ENCODE data around the gene CTTNBP2NL. TPM values are rescaled to one million over a fixed set of nuclear protein-coding genes. Genes with fewer than 3 reads are reported as not detected.

The CTTNBP2NL gene
- total and polyA plus RNA-seq, 10 of the 15 experiments (the other 5 are each of a cell fraction or from before 2014, with no cell fraction given): 2.1 to 11.3 (median 5.6) TPM

GRCh38 chr1:112436384-112437156 lies 40.6 kb downstream of the CTTNBP2NL start:
- no peak overlapping the region for H3K4me2 ChIP-seq (ENCODE audit: control insufficient read depth, insufficient read depth)
- no peaks in the 10 kb centered on the region for H3K79me2 ChIP-seq (ENCODE audit: control insufficient read depth, insufficient read depth, low read length)
- in situ Hi-C loops (cut with MboI) (no loop called here), intact Hi-C loops (cut with micrococcal nuclease; ENCODE audit: unreplicated experiment) (no loop called here)
- SMC1A ChIA-PET (ENCODE audit: uncharacterized antibody, unreplicated experiment): interaction anchor here (0.6 to 2.9 kb wide), 3 partner anchors 9 to 26 kb away, joined by 3 to 8 read pairs (median 8); no protein-coding TSS in a partner anchor
- no peaks in the 10 kb centered on the region; the same call in 2 of the 3 replicates for H3K9me3 ChIP-seq (replicated peaks; ENCODE audit: control insufficient read depth, insufficient read depth, low read length)
- ATAC-seq: no peak
- H3K36me3 ChIP-seq (ENCODE audit: control insufficient read depth in 2 of 2, insufficient read depth in 2 of 2, low read length in 1 of 2): peaks cover 0 to 3% of the 10 kb centered on the region in 2 experiments; a peak in 1 of 4 replicates
- no peak for DNase-seq (ENCODE audit: low read depth, low spot score)
- H3K27ac ChIP-seq (ENCODE audit: control insufficient read depth, insufficient read depth): no peak overlapping the region
- POLR2A ChIA-PET: no interaction called here
- RAD21 ChIA-PET (ENCODE audit: unreplicated experiment): no interaction called here
- no peaks in the 10 kb centered on the region for H3K4me1 ChIP-seq (ENCODE audit: control insufficient read depth, insufficient read depth, low read length)
- no peak for FAIRE-seq
- no peak overlapping the region for H3K4me3 ChIP-seq
- no peaks in the 10 kb centered on the region for H4K20me1 ChIP-seq (ENCODE audit: control insufficient read depth, insufficient read depth)
- no peak overlapping the region for H2AFZ ChIP-seq (ENCODE audit: control insufficient read depth, low read depth, low read length)
- H3K27me3 ChIP-seq (replicated peaks in 1 of 2; ENCODE audit: control insufficient read depth in 2 of 2, insufficient read depth in 2 of 2, low read length in 1 of 2): no peaks in the 10 kb centered on the region
- 39% methylated on average over 5 of the region's 5 CpGs for WGBS (ENCODE audit: insufficient coverage, insufficient replicate concordance, low lambda C conversion rate, missing lambda C conversion rate)
- no TSS peak for BruUV-seq (replicated peaks)
- TF ChIP-seq EGR1 (IDR thresholded peaks at IDR 0.05; ENCODE audit: borderline replicate concordance in 1 of 2, low read depth in 2 of 2, low read length in 2 of 2): no peak
- no peak for TF ChIP-seq ASH2L (IDR thresholded peaks at IDR 0.05; ENCODE audit: borderline replicate concordance, low read depth)
- no peak for TF ChIP-seq HDAC6 (IDR thresholded peaks at IDR 0.05; ENCODE audit: unreplicated experiment)
- TF ChIP-seq JUND (IDR thresholded peaks at IDR 0.05; ENCODE audit: low read depth, low read length): no peak
- TF ChIP-seq, protein P1, sequence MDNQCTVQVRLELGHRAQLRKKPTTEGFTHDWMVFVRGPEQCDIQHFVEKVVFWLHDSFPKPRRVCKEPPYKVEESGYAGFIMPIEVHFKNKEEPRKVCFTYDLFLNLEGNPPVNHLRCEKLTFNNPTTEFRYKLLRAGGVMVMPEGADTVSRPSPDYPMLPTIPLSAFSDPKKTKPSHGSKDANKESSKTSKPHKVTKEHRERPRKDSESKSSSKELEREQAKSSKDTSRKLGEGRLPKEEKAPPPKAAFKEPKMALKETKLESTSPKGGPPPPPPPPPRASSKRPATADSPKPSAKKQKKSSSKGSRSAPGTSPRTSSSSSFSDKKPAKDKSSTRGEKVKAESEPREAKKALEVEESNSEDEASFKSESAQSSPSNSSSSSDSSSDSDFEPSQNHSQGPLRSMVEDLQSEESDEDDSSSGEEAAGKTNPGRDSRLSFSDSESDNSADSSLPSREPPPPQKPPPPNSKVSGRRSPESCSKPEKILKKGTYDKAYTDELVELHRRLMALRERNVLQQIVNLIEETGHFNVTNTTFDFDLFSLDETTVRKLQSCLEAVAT (IDR thresholded peaks at IDR 0.05): no peak
- TF ChIP-seq MTA3 (IDR thresholded peaks at IDR 0.05; ENCODE audit: borderline replicate concordance, low read length): no peak
- TF ChIP-seq STAT1 (conservative IDR thresholded peaks at IDR 0.05): no peak
- no peak for TF ChIP-seq ETV6 (conservative IDR thresholded peaks at IDR 0.05 in 1 of 2, IDR thresholded peaks at IDR 0.05 in 1 of 2; ENCODE audit: borderline replicate concordance in 1 of 2, low read depth in 1 of 2)
- TF ChIP-seq CBX3 (IDR thresholded peaks at IDR 0.05; ENCODE audit: borderline replicate concordance, low read depth): no peak
- TF ChIP-seq, protein P2, sequence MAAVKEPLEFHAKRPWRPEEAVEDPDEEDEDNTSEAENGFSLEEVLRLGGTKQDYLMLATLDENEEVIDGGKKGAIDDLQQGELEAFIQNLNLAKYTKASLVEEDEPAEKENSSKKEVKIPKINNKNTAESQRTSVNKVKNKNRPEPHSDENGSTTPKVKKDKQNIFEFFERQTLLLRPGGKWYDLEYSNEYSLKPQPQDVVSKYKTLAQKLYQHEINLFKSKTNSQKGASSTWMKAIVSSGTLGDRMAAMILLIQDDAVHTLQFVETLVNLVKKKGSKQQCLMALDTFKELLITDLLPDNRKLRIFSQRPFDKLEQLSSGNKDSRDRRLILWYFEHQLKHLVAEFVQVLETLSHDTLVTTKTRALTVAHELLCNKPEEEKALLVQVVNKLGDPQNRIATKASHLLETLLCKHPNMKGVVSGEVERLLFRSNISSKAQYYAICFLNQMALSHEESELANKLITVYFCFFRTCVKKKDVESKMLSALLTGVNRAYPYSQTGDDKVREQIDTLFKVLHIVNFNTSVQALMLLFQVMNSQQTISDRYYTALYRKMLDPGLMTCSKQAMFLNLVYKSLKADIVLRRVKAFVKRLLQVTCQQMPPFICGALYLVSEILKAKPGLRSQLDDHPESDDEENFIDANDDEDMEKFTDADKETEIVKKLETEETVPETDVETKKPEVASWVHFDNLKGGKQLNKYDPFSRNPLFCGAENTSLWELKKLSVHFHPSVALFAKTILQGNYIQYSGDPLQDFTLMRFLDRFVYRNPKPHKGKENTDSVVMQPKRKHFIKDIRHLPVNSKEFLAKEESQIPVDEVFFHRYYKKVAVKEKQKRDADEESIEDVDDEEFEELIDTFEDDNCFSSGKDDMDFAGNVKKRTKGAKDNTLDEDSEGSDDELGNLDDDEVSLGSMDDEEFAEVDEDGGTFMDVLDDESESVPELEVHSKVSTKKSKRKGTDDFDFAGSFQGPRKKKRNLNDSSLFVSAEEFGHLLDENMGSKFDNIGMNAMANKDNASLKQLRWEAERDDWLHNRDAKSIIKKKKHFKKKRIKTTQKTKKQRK (IDR thresholded peaks at IDR 0.05; ENCODE audit: low read depth, low read length): no peak
- no peak overlapping the region for H3K9ac ChIP-seq (ENCODE audit: control insufficient read depth, insufficient read depth, low read length)
- CTCF ChIA-PET: interaction anchor here (0.7 to 1.3 kb wide), 3 partner anchors 14 to 46 kb away, joined by 3 to 4 read pairs (median 3); no protein-coding TSS in a partner anchor
